Liver (tissue), 9 donors: Measurements from ENCODE around the gene DOK5. TPM values are rescaled to one million over a fixed set of nuclear protein-coding genes. Genes with fewer than 3 reads are reported as not detected.

ENCODE experiments used
- DNase-seq: peaks from one replicate; pipeline ENCODE4 v3.0.0-alpha.2; 2017; ENCODE audit warnings: low spot score
- H3K27ac ChIP-seq, 2 donors: one replicate each; pipeline ENCODE4 v1.7.0; 2013; ENCODE audit warnings: inconsistent platforms in 2 of 2, low read length in 2 of 2, control low read depth in 1 of 2, low read depth in 1 of 2, mild to moderate bottlenecking in 1 of 2
- H3K27me3 ChIP-seq, 4 donors: one replicate each; pipeline versions ENCODE4 v1.6.1 to v1.7.0; 2013; ENCODE audit warnings: low read length in 3 of 4, inconsistent platforms in 1 of 4, mild to moderate bottlenecking in 1 of 4, moderate library complexity in 1 of 4; ENCODE audit not compliant: control insufficient read depth in 4 of 4, insufficient read depth in 4 of 4
- H3K36me3 ChIP-seq, 4 donors: one replicate each; pipeline versions ENCODE4 v1.6.1 to v1.7.0; 2013; ENCODE audit warnings: low read length in 3 of 4, mild to moderate bottlenecking in 3 of 4, low read depth in 1 of 4, moderate library complexity in 1 of 4; ENCODE audit not compliant: control insufficient read depth in 4 of 4, insufficient read depth in 3 of 4
- H3K4me1 ChIP-seq, 4 donors: one replicate each; pipeline versions ENCODE4 v1.6.1 to v1.7.0; 2013; ENCODE audit warnings: low read length in 3 of 4, mild to moderate bottlenecking in 3 of 4, moderate library complexity in 1 of 4; ENCODE audit not compliant: control insufficient read depth in 4 of 4, insufficient read depth in 4 of 4
- H3K4me3 ChIP-seq, 3 donors: one replicate each; pipeline versions ENCODE4 v1.6.1 to v1.7.0; 2013; ENCODE audit warnings: low read length in 3 of 3, control low read depth in 1 of 3, low read depth in 1 of 3, mild to moderate bottlenecking in 1 of 3
- H3K9ac ChIP-seq, 2 donors: one replicate each; pipeline ENCODE4 v1.7.0; 2013; ENCODE audit warnings: low read length in 2 of 2, mild to moderate bottlenecking in 2 of 2, moderate library complexity in 2 of 2, control low read depth in 1 of 2, low read depth in 1 of 2
- H3K9me3 ChIP-seq, 4 donors: one replicate each; pipeline versions ENCODE4 v1.6.1 to v1.7.0; 2013; ENCODE audit warnings: low read length in 3 of 4; ENCODE audit not compliant: control insufficient read depth in 4 of 4
- ATF3 ChIP-seq: IDR thresholded peaks from 2 replicates; pipeline ENCODE4 v1.6.1; 2016; ENCODE audit warnings: antibody characterized with exemption
- CTCF ChIP-seq: fragments of 150-350 bp; IDR thresholded peaks from 2 replicates; pipeline ENCODE4 v1.5.1; 2017; ENCODE audit warnings: improper control_type of control experiment, low read depth, low read length; ENCODE audit not compliant: missing input control
- FOXA1 ChIP-seq: IDR thresholded peaks from 2 replicates; pipeline ENCODE4 v1.6.1; 2016; ENCODE audit warnings: antibody characterized with exemption
- GABPA ChIP-seq, 2 donors: IDR thresholded peaks in 1 of 2; conservative IDR thresholded peaks in 1 of 2; 2 replicates each; pipeline ENCODE4 v1.6.1; 2016; ENCODE audit warnings: antibody characterized with exemption in 2 of 2, mild to moderate bottlenecking in 1 of 2, moderate library complexity in 1 of 2
- HNF4G ChIP-seq: IDR thresholded peaks from 2 replicates; pipeline ENCODE4 v1.6.1; 2016; ENCODE audit warnings: antibody characterized with exemption
- JUND ChIP-seq, 2 donors: IDR thresholded peaks; 2 replicates each; pipeline ENCODE4 v1.6.1; 2016; ENCODE audit warnings: antibody characterized with exemption in 2 of 2
- MAX ChIP-seq: IDR thresholded peaks from 2 replicates; pipeline ENCODE4 v1.6.1; 2016; ENCODE audit warnings: antibody characterized with exemption
- NR2F2 ChIP-seq: IDR thresholded peaks from 2 replicates; pipeline ENCODE4 v1.6.1; 2016; ENCODE audit warnings: antibody characterized with exemption
- RAD21 ChIP-seq, 2 donors: IDR thresholded peaks; 2 replicates each; pipeline ENCODE4 v1.6.1; 2016; ENCODE audit warnings: antibody characterized with exemption in 2 of 2, mild to moderate bottlenecking in 2 of 2
- RXRA ChIP-seq, 2 donors: IDR thresholded peaks; 2 replicates each; pipeline ENCODE4 v1.6.1; 2017 to 2018; ENCODE audit warnings: antibody characterized with exemption in 2 of 2, mild to moderate bottlenecking in 1 of 2
- SP1 ChIP-seq: IDR thresholded peaks from 2 replicates; pipeline ENCODE4 v1.6.1; 2018; ENCODE audit warnings: antibody characterized with exemption, mild to moderate bottlenecking
- TAF1 ChIP-seq: conservative IDR thresholded peaks from 2 replicates; pipeline ENCODE4 v1.6.1; 2016; ENCODE audit warnings: antibody characterized with exemption, mild to moderate bottlenecking
- YY1 ChIP-seq: IDR thresholded peaks from 2 replicates; pipeline ENCODE4 v1.6.1; 2016; ENCODE audit warnings: antibody characterized with exemption, mild to moderate bottlenecking
- ZBTB33 ChIP-seq: IDR thresholded peaks from 2 replicates; pipeline ENCODE4 v1.6.1; 2016; ENCODE audit warnings: antibody characterized with exemption
- WGBS: extraction: QIAGEN DNeasy Blood & Tissue Kit; methylation state at CpG from one replicate; pipeline ENCODE4 v1.1.7; 2013; 5-methylcytosine and 5-hydroxymethylcytosine counted together
- polyA plus RNA-seq, 2 donors: library from polyadenylated mRNA; stranded (reverse) in 1 of 2; unstranded in 1 of 2; fragments of 200-250 nt in 1 of 2; fragments of >200 nt in 1 of 2; fragmentation: Nextera tagmentation in 1 of 2; extraction: Ambion mirVana in 1 of 2; gene quantifications; one replicate each; pipeline versions ENCODE4 v1.2.1 to v1.2.3, GENCODE V29; 2013 to 2015
- total RNA-seq, 2 donors: library from RNA; depleted of rRNA; stranded (reverse); fragments of >200 nt; gene quantifications; one replicate each; pipeline ENCODE4 v1.2.3, GENCODE V29; 2014
- TF ChIP-seq, protein P1 (sequence below): IDR thresholded peaks from 2 replicates; pipeline ENCODE4 v1.6.1; 2016; ENCODE audit warnings: antibody characterized with exemption, mild to moderate bottlenecking
- donor health status: healthy.
- donor health status: healthy.
- donor health status: healthy.
- donor health status: healthy.
- donor health status: healthy.

The DOK5 gene
- total and polyA plus RNA-seq, 4 donors, result 0.05 to 0.16 (median 0.09) TPM

- no peaks in the 10 kb centered on the region for H3K36me3 ChIP-seq
- H3K27me3 ChIP-seq, result peaks cover 0 to 3% (median 0%) of the 10 kb centered on the region in 4 donors
- no peaks in the 10 kb centered on the region for H3K4me1 ChIP-seq
- no peak overlapping the region for H3K4me3 ChIP-seq
- 56% methylated on average over 7 of the region's 7 CpGs for WGBS
- TF ChIP-seq, protein P1, sequence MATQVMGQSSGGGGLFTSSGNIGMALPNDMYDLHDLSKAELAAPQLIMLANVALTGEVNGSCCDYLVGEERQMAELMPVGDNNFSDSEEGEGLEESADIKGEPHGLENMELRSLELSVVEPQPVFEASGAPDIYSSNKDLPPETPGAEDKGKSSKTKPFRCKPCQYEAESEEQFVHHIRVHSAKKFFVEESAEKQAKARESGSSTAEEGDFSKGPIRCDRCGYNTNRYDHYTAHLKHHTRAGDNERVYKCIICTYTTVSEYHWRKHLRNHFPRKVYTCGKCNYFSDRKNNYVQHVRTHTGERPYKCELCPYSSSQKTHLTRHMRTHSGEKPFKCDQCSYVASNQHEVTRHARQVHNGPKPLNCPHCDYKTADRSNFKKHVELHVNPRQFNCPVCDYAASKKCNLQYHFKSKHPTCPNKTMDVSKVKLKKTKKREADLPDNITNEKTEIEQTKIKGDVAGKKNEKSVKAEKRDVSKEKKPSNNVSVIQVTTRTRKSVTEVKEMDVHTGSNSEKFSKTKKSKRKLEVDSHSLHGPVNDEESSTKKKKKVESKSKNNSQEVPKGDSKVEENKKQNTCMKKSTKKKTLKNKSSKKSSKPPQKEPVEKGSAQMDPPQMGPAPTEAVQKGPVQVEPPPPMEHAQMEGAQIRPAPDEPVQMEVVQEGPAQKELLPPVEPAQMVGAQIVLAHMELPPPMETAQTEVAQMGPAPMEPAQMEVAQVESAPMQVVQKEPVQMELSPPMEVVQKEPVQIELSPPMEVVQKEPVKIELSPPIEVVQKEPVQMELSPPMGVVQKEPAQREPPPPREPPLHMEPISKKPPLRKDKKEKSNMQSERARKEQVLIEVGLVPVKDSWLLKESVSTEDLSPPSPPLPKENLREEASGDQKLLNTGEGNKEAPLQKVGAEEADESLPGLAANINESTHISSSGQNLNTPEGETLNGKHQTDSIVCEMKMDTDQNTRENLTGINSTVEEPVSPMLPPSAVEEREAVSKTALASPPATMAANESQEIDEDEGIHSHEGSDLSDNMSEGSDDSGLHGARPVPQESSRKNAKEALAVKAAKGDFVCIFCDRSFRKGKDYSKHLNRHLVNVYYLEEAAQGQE, result no peak
- no peak for TF ChIP-seq YY1
- no peak for TF ChIP-seq FOXA1
- TF ChIP-seq HNF4G, result no peak
- TF ChIP-seq MAX, result no peak
- TF ChIP-seq TAF1, result no peak
- no peak for TF ChIP-seq SP1
- no peak for TF ChIP-seq ZBTB33
- no peak for TF ChIP-seq RAD21 (IDR thresholded peaks at IDR 0.05)
- no peak for TF ChIP-seq RXRA (IDR thresholded peaks at IDR 0.05)
- TF ChIP-seq JUND (IDR thresholded peaks at IDR 0.05), result no peak
- DNase-seq, result no peak
- H3K9me3 ChIP-seq, result peaks cover 0 to 2% (median 0%) of the 10 kb centered on the region in 4 donors
- no peak overlapping the region for H3K27ac ChIP-seq
- no peak overlapping the region for H3K9ac ChIP-seq
These were observed 143.8 kb downstream of the DOK5 start for GRCh38 chr20:54619181-54619580.

GRCh38 chr20:54619682-54620081 lies 144.3 kb downstream of the DOK5 start:
- H3K4me1 ChIP-seq, result no peaks in the 10 kb centered on the region
- no peak overlapping the region for H3K27ac ChIP-seq
- H3K9ac ChIP-seq, result no peak overlapping the region
- peaks cover 0 to 2% (median 0%) of the 10 kb centered on the region in 4 donors for H3K9me3 ChIP-seq
- no peak for TF ChIP-seq YY1
- no peak for TF ChIP-seq ATF3
- TF ChIP-seq TAF1, result no peak
- TF ChIP-seq, protein P1, result no peak
- no peak for TF ChIP-seq GABPA (IDR thresholded peaks at IDR 0.05 in 1 of 2, conservative IDR thresholded peaks at IDR 0.05 in 1 of 2)
- no peak for TF ChIP-seq HNF4G
- no peak for TF ChIP-seq NR2F2
- TF ChIP-seq ZBTB33, result no peak
- no peak for TF ChIP-seq CTCF
- TF ChIP-seq JUND (IDR thresholded peaks at IDR 0.05), result no peak
- TF ChIP-seq SP1, result no peak
- no peak for TF ChIP-seq RXRA (IDR thresholded peaks at IDR 0.05)
- no peak overlapping the region for H3K4me3 ChIP-seq
- no peaks in the 10 kb centered on the region for H3K27me3 ChIP-seq
- H3K36me3 ChIP-seq, result no peaks in the 10 kb centered on the region
- 82% methylated on average over 3 of the region's 3 CpGs for WGBS
- no peak for DNase-seq
